H9 (cell line): Measurements from ENCODE around the gene EXOG. TPM values are rescaled to one million over a fixed set of nuclear protein-coding genes. Genes with fewer than 3 reads are reported as not detected.

ENCODE experiments used
- DNase-seq: peaks from one replicate; pipeline ENCODE4 v3.0.0-alpha.2; 2017
- H2AFZ ChIP-seq: one replicate; pipeline ENCODE4 v1.6.1; 2013; ENCODE audit warnings: mild to moderate bottlenecking, low read length, control low read depth, moderate library complexity
- H2AK5ac ChIP-seq: 2 replicates; pipeline ENCODE4 v1.6.1; 2013; ENCODE audit warnings: low read length, control low read depth, mixed read lengths; ENCODE audit not compliant: insufficient read length
- H2BK120ac ChIP-seq: one replicate; pipeline ENCODE4 v1.6.1; 2013; ENCODE audit warnings: low read depth, mild to moderate bottlenecking, low read length, control low read depth, inconsistent platforms; ENCODE audit not compliant: poor library complexity, severe bottlenecking
- H2BK12ac ChIP-seq: 2 replicates; pipeline ENCODE4 v1.6.1; 2013; ENCODE audit warnings: low read length, control low read depth, mixed read lengths, low read depth; ENCODE audit not compliant: insufficient read length
- H2BK15ac ChIP-seq: 2 replicates; pipeline ENCODE4 v1.6.1; 2013; ENCODE audit warnings: low read depth, low read length, control low read depth
- H2BK20ac ChIP-seq: one replicate; pipeline ENCODE4 v1.6.1; 2013; ENCODE audit warnings: low read depth, mild to moderate bottlenecking, low read length, control low read depth, inconsistent platforms; ENCODE audit not compliant: poor library complexity, severe bottlenecking
- H2BK5ac ChIP-seq: 2 replicates; pipeline ENCODE4 v1.6.1; 2013; ENCODE audit warnings: low read length, control low read depth, mixed read lengths; ENCODE audit not compliant: insufficient read length
- H3K14ac ChIP-seq: 2 replicates; pipeline ENCODE4 v1.6.1; 2013; ENCODE audit warnings: low read length, control low read depth; ENCODE audit not compliant: insufficient read depth
- H3K18ac ChIP-seq: 2 replicates; pipeline ENCODE4 v1.6.1; 2013; ENCODE audit warnings: low read depth, mild to moderate bottlenecking, mixed read lengths, low read length, control low read depth; ENCODE audit not compliant: insufficient read length
- H3K23ac ChIP-seq: 2 replicates; pipeline ENCODE4 v1.6.1; 2013; ENCODE audit warnings: low read length, control low read depth, mixed read lengths, low read depth; ENCODE audit not compliant: insufficient read length
- H3K23me2 ChIP-seq: 2 replicates; pipeline ENCODE4 v1.6.1; 2013; ENCODE audit warnings: low read depth, mild to moderate bottlenecking, mixed read lengths, low read length, control low read depth; ENCODE audit not compliant: insufficient read length, poor library complexity, severe bottlenecking
- H3K27ac ChIP-seq: 2 replicates; pipeline ENCODE4 v1.5.1; 2013; ENCODE audit warnings: low read length, control low read depth, mixed read lengths, low read depth; ENCODE audit not compliant: insufficient read length
- H3K27me3 ChIP-seq: 2 replicates; pipeline ENCODE4 v1.6.1; 2013; ENCODE audit warnings: low read length, control low read depth, inconsistent platforms; ENCODE audit not compliant: insufficient read depth
- H3K4ac ChIP-seq: 2 replicates; pipeline ENCODE4 v1.6.1; 2013; ENCODE audit warnings: low read depth, mild to moderate bottlenecking, control low read depth, inconsistent platforms, low read length, moderate library complexity
- H3K4me1 ChIP-seq: 2 replicates; pipeline ENCODE4 v1.6.1; 2013; ENCODE audit warnings: low read length, control low read depth, inconsistent platforms; ENCODE audit not compliant: insufficient read depth
- H3K4me2 ChIP-seq: 2 replicates; pipeline ENCODE4 v1.6.1; 2013; ENCODE audit warnings: low read length, control low read depth, mixed read lengths; ENCODE audit not compliant: insufficient read length, insufficient read depth
- H3K56ac ChIP-seq: 2 replicates; pipeline ENCODE4 v1.6.1; 2013; ENCODE audit warnings: low read depth, mild to moderate bottlenecking, mixed read lengths, low read length, control low read depth; ENCODE audit not compliant: insufficient read length
- H3K79me1 ChIP-seq: 2 replicates; pipeline ENCODE4 v1.6.1; 2013; ENCODE audit warnings: low read depth, mild to moderate bottlenecking, moderate library complexity, low read length, control low read depth, inconsistent platforms; ENCODE audit not compliant: insufficient read depth, poor library complexity, severe bottlenecking
- H3K79me2 ChIP-seq: 2 replicates; pipeline ENCODE4 v1.6.1; 2013; ENCODE audit warnings: low read length, control low read depth, inconsistent platforms; ENCODE audit not compliant: insufficient read depth
- H3K9ac ChIP-seq: 2 replicates; pipeline ENCODE4 v1.6.1; 2013; ENCODE audit warnings: low read length, control low read depth, mixed read lengths; ENCODE audit not compliant: insufficient read length; ENCODE audit errors: extremely low read depth
- H3K9me3 ChIP-seq: one replicate; pipeline ENCODE4 v1.6.1; 2013; ENCODE audit warnings: low read depth, low read length, inconsistent platforms; ENCODE audit not compliant: control insufficient read depth
- H3T11ph ChIP-seq: one replicate; pipeline ENCODE4 v1.6.1; 2013; ENCODE audit warnings: mild to moderate bottlenecking, low read length, control low read depth, inconsistent platforms
- H4K20me1 ChIP-seq: one replicate; pipeline ENCODE4 v1.6.1; 2013; ENCODE audit not compliant: control insufficient read depth, insufficient read length, insufficient read depth
- H4K5ac ChIP-seq: 2 replicates; pipeline ENCODE4 v1.6.1; 2013; ENCODE audit warnings: low read depth, mild to moderate bottlenecking, mixed read lengths, low read length, control low read depth; ENCODE audit not compliant: insufficient read length
- H4K8ac ChIP-seq: replicated peaks from 2 replicates; pipeline ENCODE4 v1.6.1; 2013; ENCODE audit warnings: low read length, control low read depth, mixed read lengths, low read depth; ENCODE audit not compliant: insufficient read length
- H4K91ac ChIP-seq: 2 replicates; pipeline ENCODE4 v1.6.1; 2013; ENCODE audit warnings: low read depth, mild to moderate bottlenecking, moderate library complexity, mixed read lengths, low read length, control low read depth; ENCODE audit not compliant: insufficient read length
- H3K27ac Mint-ChIP-seq, 3 experiments: 2 replicates in 2 of 3; 3 replicates in 1 of 3; pipeline ENCODE4 v1.8.0; 2020 to 2021; ENCODE audit warnings: mixed read lengths in 3 of 3, mild to moderate bottlenecking in 1 of 3, moderate library complexity in 1 of 3
- H3K27me3 Mint-ChIP-seq: 2 replicates; pipeline ENCODE4 v1.8.0; 2021; ENCODE audit warnings: low read depth, mild to moderate bottlenecking, moderate library complexity, mixed read lengths
- H3K36me3 Mint-ChIP-seq, 3 experiments: 2 replicates in 2 of 3; 3 replicates in 1 of 3; pipeline ENCODE4 v1.8.0; 2020 to 2021; ENCODE audit warnings: low read depth in 3 of 3, mixed read lengths in 3 of 3; ENCODE audit not compliant: insufficient read depth in 1 of 3
- H3K4me1 Mint-ChIP-seq, 2 experiments: 2 replicates each; pipeline ENCODE4 v1.8.0; 2020; ENCODE audit warnings: mixed read lengths in 2 of 2
- H3K4me3 Mint-ChIP-seq, 2 experiments: 2 replicates in 1 of 2; 3 replicates in 1 of 2; pipeline ENCODE4 v1.8.0; 2020 to 2021; ENCODE audit warnings: mild to moderate bottlenecking in 2 of 2, mixed read lengths in 2 of 2, moderate library complexity in 1 of 2
- H3K9me3 Mint-ChIP-seq, 2 experiments: 2 replicates in 1 of 2; 3 replicates in 1 of 2; pipeline ENCODE4 v1.8.0; 2020; ENCODE audit warnings: mild to moderate bottlenecking in 2 of 2, mixed read lengths in 2 of 2, moderate library complexity in 1 of 2
- CTCF ChIP-seq: fragments of 200-600 bp; sonication (generic); conservative IDR thresholded peaks from 3 replicates; pipeline ENCODE4 v1.8.0; 2021; ENCODE audit warnings: antibody characterized with exemption, mild to moderate bottlenecking
- WGBS: extraction: QIAGEN DNeasy Blood & Tissue Kit; methylation state at CpG from one replicate; pipeline ENCODE4 v1.1.7; 2013; ENCODE audit warnings: missing lambda C conversion rate, low lambda C conversion rate, mixed read lengths; ENCODE audit not compliant: insufficient read length; ENCODE audit errors: extremely low coverage; 5-methylcytosine and 5-hydroxymethylcytosine counted together
- total RNA-seq: library from RNA; stranded (reverse); gene quantifications from 2 replicates; pipeline ENCODE4 v1.2.1, GENCODE V29; 2021

The EXOG gene
- total RNA-seq, 1 experiment from 2014 or later, result 14.1 TPM

- H2BK5ac ChIP-seq, result no peak overlapping the region
- 0 out of 4 replicates have a peak, but pooled peaks cover 0 to 2% of the 10 kb centered on the region in 2 experiments for H3K4me1 Mint-ChIP-seq
- H4K5ac ChIP-seq, result no peak overlapping the region
- H2BK120ac ChIP-seq, result no peak overlapping the region
- no peak overlapping the region for H2BK15ac ChIP-seq
- H3K4me2 ChIP-seq, result no peak overlapping the region
- H2BK12ac ChIP-seq, result no peak overlapping the region
- H3K14ac ChIP-seq, result no peak overlapping the region
- no peaks in the 10 kb centered on the region for H3K9me3 ChIP-seq
- no peak for TF ChIP-seq CTCF
- H3K18ac ChIP-seq, result no peak overlapping the region
- peaks cover 0 to 3% (median 0%) of the 10 kb centered on the region in 3 experiments; a peak in 2 of 7 replicates for H3K36me3 Mint-ChIP-seq
- H4K8ac ChIP-seq, result no peak overlapping the region
- H3K27me3 ChIP-seq, result no peaks in the 10 kb centered on the region
- no peak overlapping the region for H3K56ac ChIP-seq
- no peak overlapping the region for H2AK5ac ChIP-seq
- no peak overlapping the region for H3K4me3 Mint-ChIP-seq
- H4K91ac ChIP-seq, result no peak overlapping the region
- no peaks in the 10 kb centered on the region; the same call in 1 of the 2 replicates for H3K27me3 Mint-ChIP-seq
- no peaks in the 10 kb centered on the region; a peak in 1 of 5 replicates for H3K9me3 Mint-ChIP-seq
- H3K27ac Mint-ChIP-seq, result no peak overlapping the region
- no peaks in the 10 kb centered on the region for H3K79me2 ChIP-seq
- DNase-seq, result peak; percentile 17
- no peaks in the 10 kb centered on the region for H3K23me2 ChIP-seq
- H3K79me1 ChIP-seq, result no peaks in the 10 kb centered on the region
- H2BK20ac ChIP-seq, result no peak overlapping the region
- no peak overlapping the region for H3K23ac ChIP-seq
- no peak overlapping the region for H3K4ac ChIP-seq
- no peak overlapping the region for H3K9ac ChIP-seq
- no peaks in the 10 kb centered on the region for H4K20me1 ChIP-seq
- no peaks in the 10 kb centered on the region for H3K4me1 ChIP-seq
- H3K27ac ChIP-seq, result no peak overlapping the region
- WGBS, result no CpG with 5 or more reads among the region's 4 CpGs
- no peak overlapping the region for H2AFZ ChIP-seq
- H3T11ph ChIP-seq, result no peak overlapping the region
Observed at GRCh38 chr3:38567498-38567897, 71.4 kb downstream of the EXOG start.
